Spinal cord (tissue), 10 donors: ENCODE data around the gene PPP1R3A. TPM values are rescaled to one million over a fixed set of nuclear protein-coding genes. Genes with fewer than 3 reads are reported as not detected.
"Not testable (repeated sequence)": the region's sequence is repeated elsewhere in the genome, so short reads cannot be mapped to it uniquely, and the experiment has no call there.

ENCODE experiments used
- DNase-seq, 6 donors: peaks; one replicate each; pipeline versions ENCODE4 v3.0.0 to v3.0.0-alpha.2; 2013 to 2015; ENCODE audit warnings: low spot score in 6 of 6, low read depth in 4 of 6
- H3K27ac ChIP-seq: one replicate; pipeline ENCODE4 v1.5.1; 2013; ENCODE audit warnings: low read depth, low read length, control low read depth
- H3K27me3 ChIP-seq: one replicate; pipeline ENCODE4 v1.6.1; 2013; ENCODE audit warnings: low read length; ENCODE audit not compliant: control insufficient read depth, insufficient read depth
- H3K36me3 ChIP-seq: one replicate; pipeline ENCODE4 v1.6.1; 2013; ENCODE audit warnings: low read length; ENCODE audit not compliant: control insufficient read depth, insufficient read depth
- H3K4me1 ChIP-seq: one replicate; pipeline ENCODE4 v1.6.1; 2013; ENCODE audit warnings: low read length; ENCODE audit not compliant: control insufficient read depth, insufficient read depth
- H3K4me3 ChIP-seq: one replicate; pipeline ENCODE4 v1.5.1; 2013; ENCODE audit warnings: low read depth, low read length, control low read depth
- H3K9me3 ChIP-seq: one replicate; pipeline ENCODE4 v1.6.1; 2013; ENCODE audit warnings: low read length; ENCODE audit not compliant: control insufficient read depth, insufficient read depth
- WGBS: methylation state at CpG from one replicate; pipeline ENCODE4 v1.1.5; 2013; ENCODE audit warnings: missing lambda C conversion rate; ENCODE audit not compliant: insufficient coverage; 5-methylcytosine and 5-hydroxymethylcytosine counted together
- polyA plus RNA-seq, 2 donors: library from polyadenylated mRNA; unstranded; fragments of 120-200 nt; gene quantifications; one replicate each; pipeline ENCODE4 v1.2.1, GENCODE V29; 2013; ENCODE audit not compliant: insufficient read length in 2 of 2
- total RNA-seq, 2 donors: library from RNA; depleted of rRNA in 1 of 2; stranded (reverse); fragments of 120-200 nt in 1 of 2; fragments of >200 nt in 1 of 2; gene quantifications; one replicate each; pipeline versions ENCODE4 v1.2.3 to v1.2.4, GENCODE V29; 2013 to 2014
- donor health status: healthy.

Gene PPP1R3A
- total and polyA plus RNA-seq, 4 donors = 0.06 to 0.10 TPM; not detected in 2

GRCh38 chr7:113929389-113929788 lies 10.6 kb upstream of the PPP1R3A start:
- H3K9me3 ChIP-seq, H3K27me3 ChIP-seq: not testable (repeated sequence)
- 88% methylated on average over 3 of the region's 3 CpGs for WGBS

GRCh38 chr7:113928112-113928511 lies 9.3 kb upstream of the PPP1R3A start:
- no peaks in the 10 kb centered on the region for H3K4me1 ChIP-seq
- DNase-seq = no peak
- no peaks in the 10 kb centered on the region for H3K27me3 ChIP-seq
- peaks cover 2% of the 10 kb centered on the region for H3K9me3 ChIP-seq
- no peaks in the 10 kb centered on the region for H3K36me3 ChIP-seq
- H3K27ac ChIP-seq = no peak overlapping the region
- no peak overlapping the region for H3K4me3 ChIP-seq
- no CpG with 5 or more reads among the region's 1 CpG for WGBS

More at GRCh38 chr7:113929389-113929788, 10.6 kb upstream of the PPP1R3A start:
- not testable (repeated sequence) for DNase-seq, H3K27ac ChIP-seq, H3K36me3 ChIP-seq, H3K4me3 ChIP-seq, H3K4me1 ChIP-seq

GRCh38 chr7:113922049-113922448 lies 3.2 kb upstream of the PPP1R3A start:
- Histone ChIP-seq H3K4me1 (no peaks in the 10 kb centered on the region), H3K27me3 (no peaks in the 10 kb centered on the region), H3K27ac (no peak overlapping the region), H3K9me3 (no peaks in the 10 kb centered on the region), H3K36me3 (no peaks in the 10 kb centered on the region), H3K4me3 (no peak overlapping the region)
- 68% methylated on average over 3 of the region's 4 CpGs for WGBS
- no peak for DNase-seq

GRCh38 chr7:113921363-113921762 lies 2.6 kb upstream of the PPP1R3A start:
- H3K9me3 ChIP-seq = no peaks in the 10 kb centered on the region

GRCh38 chr7:113917840-113918239 lies 969 bp downstream of the PPP1R3A start:
- no peaks in the 10 kb centered on the region for H3K9me3 ChIP-seq
- no peak for DNase-seq
- H3K27ac ChIP-seq = no peak overlapping the region
- H3K4me3 ChIP-seq = no peak overlapping the region
- H3K36me3 ChIP-seq = no peaks in the 10 kb centered on the region
- H3K4me1 ChIP-seq = no peaks in the 10 kb centered on the region
- no CpG with 5 or more reads among the region's 1 CpG for WGBS
- H3K27me3 ChIP-seq = no peaks in the 10 kb centered on the region

More at GRCh38 chr7:113921363-113921762, 2.6 kb upstream of the PPP1R3A start:
- Histone ChIP-seq H3K27ac (no peak overlapping the region), H3K4me1 (no peaks in the 10 kb centered on the region), H3K27me3 (no peaks in the 10 kb centered on the region), H3K36me3 (no peaks in the 10 kb centered on the region), H3K4me3 (no peak overlapping the region)
- DNase-seq = no peak

- no peaks in the 10 kb centered on the region for H3K27me3 ChIP-seq
- peak in 1 of 6 donors; percentile 6 for DNase-seq
- H3K4me1 ChIP-seq = no peaks in the 10 kb centered on the region
- H3K36me3 ChIP-seq = no peaks in the 10 kb centered on the region
- H3K27ac ChIP-seq = no peak overlapping the region
- H3K4me3 ChIP-seq = no peak overlapping the region
- no CpG with 5 or more reads among the region's 2 CpGs for WGBS
- H3K9me3 ChIP-seq = no peaks in the 10 kb centered on the region
Observed at GRCh38 chr7:113915956-113916355, 2.9 kb downstream of the PPP1R3A start.

GRCh38 chr7:113912876-113913275 lies 5.9 kb downstream of the PPP1R3A start:
- Histone ChIP-seq H3K4me3 (no peak overlapping the region), H3K27ac (no peak overlapping the region), H3K36me3 (no peaks in the 10 kb centered on the region), H3K9me3 (no peaks in the 10 kb centered on the region), H3K4me1 (no peaks in the 10 kb centered on the region), H3K27me3 (no peaks in the 10 kb centered on the region)
- DNase-seq = no peak
- 79% methylated on average over 6 of the region's 6 CpGs for WGBS

GRCh38 chr7:113907617-113908016 lies 11.2 kb downstream of the PPP1R3A start:
- DNase-seq = no peak
- Histone ChIP-seq H3K36me3 (no peaks in the 10 kb centered on the region), H3K9me3 (no peaks in the 10 kb centered on the region), H3K4me3 (no peak overlapping the region), H3K4me1 (no peaks in the 10 kb centered on the region), H3K27me3 (no peaks in the 10 kb centered on the region), H3K27ac (no peak overlapping the region)
- WGBS = no CpG with 5 or more reads among the region's 3 CpGs

- no peaks in the 10 kb centered on the region for H3K9me3 ChIP-seq
- WGBS = no CpG with 5 or more reads among the region's 1 CpG
- no peaks in the 10 kb centered on the region for H3K27me3 ChIP-seq
- H3K4me1 ChIP-seq = no peaks in the 10 kb centered on the region
- DNase-seq = no peak
- no peak overlapping the region for H3K27ac ChIP-seq
- no peak overlapping the region for H3K4me3 ChIP-seq
- no peaks in the 10 kb centered on the region for H3K36me3 ChIP-seq
Observed at GRCh38 chr7:113904521-113904920, 14.3 kb downstream of the PPP1R3A start.

- Histone ChIP-seq H3K4me3 (no peak overlapping the region), H3K27me3 (no peaks in the 10 kb centered on the region), H3K27ac (no peak overlapping the region), H3K9me3 (no peaks in the 10 kb centered on the region), H3K36me3 (no peaks in the 10 kb centered on the region), H3K4me1 (no peaks in the 10 kb centered on the region)
- WGBS = 100% methylated on average over 1 of the region's 3 CpGs
- no peak for DNase-seq
Observed at GRCh38 chr7:113892818-113893217, 26.0 kb downstream of the PPP1R3A start.
